ENCODE results near the gene TSPAN10. TPM values are rescaled to one million over a fixed set of nuclear protein-coding genes. Genes with fewer than 3 reads are reported as not detected.

TSPAN10 gene
- polyA plus RNA-seq, 1 donor from 2014 or later: not detected

DNA sequence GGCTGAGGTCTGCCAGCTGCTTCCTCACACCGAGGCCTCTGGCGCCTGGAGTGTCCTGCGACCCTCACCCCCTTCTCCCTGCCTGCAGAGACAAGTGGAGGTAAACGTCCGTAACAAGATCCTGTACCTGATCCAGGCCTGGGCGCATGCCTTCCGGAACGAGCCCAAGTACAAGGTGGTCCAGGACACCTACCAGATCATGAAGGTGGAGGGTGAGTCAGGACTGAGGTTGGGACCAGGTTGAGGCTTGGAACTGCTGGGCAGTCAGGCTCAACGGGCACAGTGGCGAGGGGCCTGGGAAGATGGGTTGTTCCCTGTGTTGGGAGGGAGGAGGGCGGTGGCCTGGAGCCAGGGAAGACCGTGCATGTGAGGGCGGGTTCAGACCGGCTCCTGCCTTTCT, 51.6 kb downstream of the TSPAN10 start:
- H4K20me1 ChIP-seq (ENCODE audit: insufficient read depth): peaks cover 7% of the 10 kb centered on the region

DNA sequence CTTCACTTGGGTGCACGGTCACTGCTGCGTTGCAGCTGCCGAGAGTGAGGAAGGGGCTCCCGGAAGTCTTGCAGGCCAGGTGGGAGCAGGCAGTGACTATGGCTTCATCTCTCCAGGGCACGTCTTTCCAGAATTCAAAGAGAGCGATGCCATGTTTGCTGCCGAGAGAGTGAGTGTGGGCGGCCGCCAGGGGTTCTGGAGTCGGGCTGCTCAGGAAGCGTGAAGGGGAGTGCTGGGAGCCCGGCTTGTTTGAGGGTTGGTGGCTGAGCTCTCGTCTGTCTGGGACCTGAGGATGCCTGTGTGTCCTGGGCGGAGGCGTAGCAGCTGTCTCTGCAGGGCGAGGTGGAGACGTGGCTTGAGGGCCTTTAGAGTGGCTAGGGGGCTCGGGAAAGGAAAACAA, 53.1 kb downstream of the TSPAN10 start:
- Histone ChIP-seq H3K9ac (ENCODE audit: low read length) (no peak overlapping the region), H3K9me2 (ENCODE audit: insufficient read depth, low read length) (no peaks in the 10 kb centered on the region), H3K4me3 (ENCODE audit: low read length) (no peak overlapping the region), H3F3A (ENCODE audit: insufficient read depth, low read length, poor library complexity, severe bottlenecking) (no peaks in the 10 kb centered on the region), H2AFZ (ENCODE audit: low read depth, low read length) (no peak overlapping the region), H3K9me3 (ENCODE audit: low read length) (no peaks in the 10 kb centered on the region), H4K20me1 (ENCODE audit: insufficient read depth) (peaks cover 3% of the 10 kb centered on the region), H3K27me3 (ENCODE audit: insufficient read depth, low read depth, low read length) (no peaks in the 10 kb centered on the region), H3K79me2 (replicated peaks; ENCODE audit: insufficient read depth, low read length) (peaks cover 5% of the 10 kb centered on the region), H3K4me2 (ENCODE audit: low read length) (no peak overlapping the region), H3K36me3 (ENCODE audit: insufficient read depth, low read length) (no peaks in the 10 kb centered on the region), H3K27ac (ENCODE audit: low read length) (no peak overlapping the region)
- TF ChIP-seq, protein P1, sequence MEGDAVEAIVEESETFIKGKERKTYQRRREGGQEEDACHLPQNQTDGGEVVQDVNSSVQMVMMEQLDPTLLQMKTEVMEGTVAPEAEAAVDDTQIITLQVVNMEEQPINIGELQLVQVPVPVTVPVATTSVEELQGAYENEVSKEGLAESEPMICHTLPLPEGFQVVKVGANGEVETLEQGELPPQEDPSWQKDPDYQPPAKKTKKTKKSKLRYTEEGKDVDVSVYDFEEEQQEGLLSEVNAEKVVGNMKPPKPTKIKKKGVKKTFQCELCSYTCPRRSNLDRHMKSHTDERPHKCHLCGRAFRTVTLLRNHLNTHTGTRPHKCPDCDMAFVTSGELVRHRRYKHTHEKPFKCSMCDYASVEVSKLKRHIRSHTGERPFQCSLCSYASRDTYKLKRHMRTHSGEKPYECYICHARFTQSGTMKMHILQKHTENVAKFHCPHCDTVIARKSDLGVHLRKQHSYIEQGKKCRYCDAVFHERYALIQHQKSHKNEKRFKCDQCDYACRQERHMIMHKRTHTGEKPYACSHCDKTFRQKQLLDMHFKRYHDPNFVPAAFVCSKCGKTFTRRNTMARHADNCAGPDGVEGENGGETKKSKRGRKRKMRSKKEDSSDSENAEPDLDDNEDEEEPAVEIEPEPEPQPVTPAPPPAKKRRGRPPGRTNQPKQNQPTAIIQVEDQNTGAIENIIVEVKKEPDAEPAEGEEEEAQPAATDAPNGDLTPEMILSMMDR (IDR thresholded peaks at IDR 0.05; ENCODE audit: poor library complexity, severe bottlenecking): no peak
- TF ChIP-seq POLR2AphosphoS5 (IDR thresholded peaks at IDR 0.05) (no peak), MXI1 (conservative IDR thresholded peaks at IDR 0.05; ENCODE audit: poor library complexity, severe bottlenecking) (no peak), TAF1 (IDR thresholded peaks at IDR 0.05; ENCODE audit: low read depth) (no peak), SMC3 (conservative IDR thresholded peaks at IDR 0.05; ENCODE audit: poor library complexity) (no peak), EZH2 (IDR thresholded peaks at IDR 0.05; ENCODE audit: borderline replicate concordance, insufficient read depth, low read length, poor library complexity, severe bottlenecking) (no peak), EP300 (conservative IDR thresholded peaks at IDR 0.05; ENCODE audit: poor library complexity, severe bottlenecking) (no peak), RAD21 (conservative IDR thresholded peaks at IDR 0.05) (no peak)
- TF ChIP-seq, protein P2, sequence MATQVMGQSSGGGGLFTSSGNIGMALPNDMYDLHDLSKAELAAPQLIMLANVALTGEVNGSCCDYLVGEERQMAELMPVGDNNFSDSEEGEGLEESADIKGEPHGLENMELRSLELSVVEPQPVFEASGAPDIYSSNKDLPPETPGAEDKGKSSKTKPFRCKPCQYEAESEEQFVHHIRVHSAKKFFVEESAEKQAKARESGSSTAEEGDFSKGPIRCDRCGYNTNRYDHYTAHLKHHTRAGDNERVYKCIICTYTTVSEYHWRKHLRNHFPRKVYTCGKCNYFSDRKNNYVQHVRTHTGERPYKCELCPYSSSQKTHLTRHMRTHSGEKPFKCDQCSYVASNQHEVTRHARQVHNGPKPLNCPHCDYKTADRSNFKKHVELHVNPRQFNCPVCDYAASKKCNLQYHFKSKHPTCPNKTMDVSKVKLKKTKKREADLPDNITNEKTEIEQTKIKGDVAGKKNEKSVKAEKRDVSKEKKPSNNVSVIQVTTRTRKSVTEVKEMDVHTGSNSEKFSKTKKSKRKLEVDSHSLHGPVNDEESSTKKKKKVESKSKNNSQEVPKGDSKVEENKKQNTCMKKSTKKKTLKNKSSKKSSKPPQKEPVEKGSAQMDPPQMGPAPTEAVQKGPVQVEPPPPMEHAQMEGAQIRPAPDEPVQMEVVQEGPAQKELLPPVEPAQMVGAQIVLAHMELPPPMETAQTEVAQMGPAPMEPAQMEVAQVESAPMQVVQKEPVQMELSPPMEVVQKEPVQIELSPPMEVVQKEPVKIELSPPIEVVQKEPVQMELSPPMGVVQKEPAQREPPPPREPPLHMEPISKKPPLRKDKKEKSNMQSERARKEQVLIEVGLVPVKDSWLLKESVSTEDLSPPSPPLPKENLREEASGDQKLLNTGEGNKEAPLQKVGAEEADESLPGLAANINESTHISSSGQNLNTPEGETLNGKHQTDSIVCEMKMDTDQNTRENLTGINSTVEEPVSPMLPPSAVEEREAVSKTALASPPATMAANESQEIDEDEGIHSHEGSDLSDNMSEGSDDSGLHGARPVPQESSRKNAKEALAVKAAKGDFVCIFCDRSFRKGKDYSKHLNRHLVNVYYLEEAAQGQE (IDR thresholded peaks at IDR 0.05; ENCODE audit: borderline replicate concordance): no peak

More for the DNA sequence above, 51.6 kb downstream of the TSPAN10 start:
- Histone ChIP-seq H3K27ac (ENCODE audit: low read length) (no peak overlapping the region), H3F3A (ENCODE audit: insufficient read depth, low read length, poor library complexity, severe bottlenecking) (no peaks in the 10 kb centered on the region), H3K27me3 (ENCODE audit: insufficient read depth, low read depth, low read length) (no peaks in the 10 kb centered on the region), H3K9me2 (ENCODE audit: insufficient read depth, low read length) (no peaks in the 10 kb centered on the region), H3K4me3 (ENCODE audit: low read length) (no peak overlapping the region), H2AFZ (ENCODE audit: low read depth, low read length) (no peak overlapping the region), H3K9me3 (ENCODE audit: low read length) (no peaks in the 10 kb centered on the region), H3K79me2 (replicated peaks; ENCODE audit: insufficient read depth, low read length) (peaks cover 17% of the 10 kb centered on the region), H3K4me2 (ENCODE audit: low read length) (no peak overlapping the region), H3K36me3 (ENCODE audit: insufficient read depth, low read length) (no peaks in the 10 kb centered on the region), H3K9ac (ENCODE audit: low read length) (no peak overlapping the region)
- TF ChIP-seq SMC3 (conservative IDR thresholded peaks at IDR 0.05; ENCODE audit: poor library complexity) (no peak), EP300 (conservative IDR thresholded peaks at IDR 0.05; ENCODE audit: poor library complexity, severe bottlenecking) (no peak), EZH2 (IDR thresholded peaks at IDR 0.05; ENCODE audit: borderline replicate concordance, insufficient read depth, low read length, poor library complexity, severe bottlenecking) (no peak)

Data from neural cell (in vitro differentiated cells).